Measurements from ENCODE around the gene LSAMP. TPM values are rescaled to one million over a fixed set of nuclear protein-coding genes. Genes with fewer than 3 reads are reported as not detected.
"Not testable (repeated sequence)": the region's sequence is repeated elsewhere in the genome, so short reads cannot be mapped to it uniquely, and the experiment has no call there.

The LSAMP gene
- total RNA-seq, 1 donor = 1.3 TPM

DNA sequence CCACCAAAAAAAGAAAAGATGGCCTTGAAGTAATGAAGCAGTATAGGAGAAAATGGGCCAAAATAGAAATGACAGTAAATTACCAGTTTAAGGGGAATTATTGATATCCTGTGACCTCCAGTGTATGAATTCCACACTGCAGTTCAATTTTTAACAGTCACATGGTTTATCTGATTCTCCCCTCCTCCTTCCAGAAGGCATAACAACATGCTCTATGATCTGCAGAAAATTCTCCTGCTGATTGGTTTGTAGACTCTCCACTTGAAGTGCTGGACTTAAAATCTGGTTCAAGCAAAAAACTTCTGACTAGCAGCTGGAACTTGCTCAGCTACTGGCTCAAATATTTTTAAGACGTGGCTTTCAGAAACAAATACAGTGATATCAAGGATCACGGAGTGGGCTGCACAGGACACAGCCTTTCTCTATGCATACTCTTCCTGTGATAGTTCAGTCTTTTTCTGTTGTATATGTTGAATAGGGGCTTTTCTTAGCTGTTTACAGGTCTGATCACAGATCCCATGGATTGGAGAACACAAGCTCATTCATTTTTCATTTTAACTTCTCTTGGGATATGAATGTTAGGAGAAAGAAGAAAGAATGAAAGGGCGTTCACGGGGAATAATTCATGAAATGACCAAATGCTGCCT lies 211.5 kb downstream of the LSAMP start:
- H3K4me3 ChIP-seq (ENCODE audit: low read depth, low read length) = no peak overlapping the region
- no peak for DNase-seq (ENCODE audit: low read depth)
- no peak for TF ChIP-seq CTCF (IDR thresholded peaks at IDR 0.05; ENCODE audit: insufficient read depth, low read depth, low read length)

- DNase-seq (ENCODE audit: low read depth) = no peak
- TF ChIP-seq CTCF (IDR thresholded peaks at IDR 0.05; ENCODE audit: insufficient read depth, low read depth, low read length) = no peak
- no peak overlapping the region for H3K4me3 ChIP-seq (ENCODE audit: low read depth, low read length)
Measured at GRCh38 chr3:116230431-116231020, 214.8 kb downstream of the LSAMP start.

DNA sequence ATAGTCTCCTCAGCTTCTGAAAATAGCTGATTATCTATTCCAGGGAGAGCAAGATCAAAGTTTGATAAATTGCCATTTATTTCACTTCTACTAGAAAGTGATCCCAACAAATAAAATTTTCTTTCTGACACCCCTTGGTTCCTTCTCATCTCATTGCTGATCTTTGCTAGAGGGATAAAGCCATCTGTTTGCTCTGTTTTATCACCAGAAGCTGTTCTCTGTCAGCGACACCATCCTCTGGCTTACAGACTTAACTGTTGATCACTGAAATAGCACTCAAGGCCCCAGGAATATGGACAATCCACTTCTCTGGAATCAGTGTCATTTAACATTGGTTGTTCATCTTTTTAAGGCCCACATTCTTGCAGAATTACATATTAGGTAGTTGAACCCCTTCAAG lies 219.0 kb downstream of the LSAMP start:
- no peak for TF ChIP-seq CTCF (IDR thresholded peaks at IDR 0.05; ENCODE audit: insufficient read depth, low read depth, low read length)
- no peak overlapping the region for H3K4me3 ChIP-seq (ENCODE audit: low read depth, low read length)
- DNase-seq (ENCODE audit: low read depth) = no peak

GRCh38 chr3:116216761-116217160 lies 228.5 kb downstream of the LSAMP start:
- no peak overlapping the region for H3K4me3 ChIP-seq (ENCODE audit: low read depth, low read length)
- TF ChIP-seq CTCF (IDR thresholded peaks at IDR 0.05; ENCODE audit: insufficient read depth, low read depth, low read length) = no peak
- DNase-seq (ENCODE audit: low read depth) = no peak

DNA sequence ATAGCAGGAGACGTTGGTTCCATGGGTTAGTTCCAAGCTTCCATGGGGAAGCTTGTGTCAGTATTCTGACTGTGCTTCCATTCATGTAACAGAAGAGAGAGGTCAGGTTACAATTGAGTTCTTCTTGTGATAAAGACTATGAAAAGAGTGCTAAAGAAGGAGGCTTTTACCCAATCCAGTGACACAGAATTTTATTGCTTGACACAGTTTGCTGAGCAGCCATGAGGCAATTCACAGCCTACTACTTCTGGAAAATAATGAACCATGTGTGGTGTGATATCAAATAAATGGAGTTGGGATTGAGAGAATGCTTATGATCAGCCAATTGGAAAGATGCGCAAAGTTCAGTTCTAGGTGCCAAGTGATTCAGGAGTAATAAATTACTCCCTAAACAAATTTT lies 233.4 kb downstream of the LSAMP start:
- no peak for TF ChIP-seq CTCF (IDR thresholded peaks at IDR 0.05; ENCODE audit: insufficient read depth, low read depth, low read length)
- H3K4me3 ChIP-seq (ENCODE audit: low read depth, low read length) = no peak overlapping the region
- DNase-seq (ENCODE audit: low read depth) = no peak

- H3K4me3 ChIP-seq (ENCODE audit: low read depth, low read length); DNase-seq (ENCODE audit: low read depth): not testable (repeated sequence)
Measured at GRCh38 chr3:116208830-116209229, 236.5 kb downstream of the LSAMP start.

GRCh38 chr3:116200956-116201690 lies 244.2 kb downstream of the LSAMP start:
- H3K4me3 ChIP-seq (ENCODE audit: low read depth, low read length) = no peak overlapping the region
- no peak for DNase-seq (ENCODE audit: low read depth)
- TF ChIP-seq CTCF (IDR thresholded peaks at IDR 0.05; ENCODE audit: insufficient read depth, low read depth, low read length) = no peak

All from fibroblast of villous mesenchyme (primary cell).